Measurements from ENCODE around the gene MPPED2. TPM values are rescaled to one million over a fixed set of nuclear protein-coding genes. Genes with fewer than 3 reads are reported as not detected.

MPPED2 gene
- total and polyA plus RNA-seq, 2 of the 13 experiments (the other 11 are each of a cell fraction or from before 2014, with no cell fraction given): not detected

DNA sequence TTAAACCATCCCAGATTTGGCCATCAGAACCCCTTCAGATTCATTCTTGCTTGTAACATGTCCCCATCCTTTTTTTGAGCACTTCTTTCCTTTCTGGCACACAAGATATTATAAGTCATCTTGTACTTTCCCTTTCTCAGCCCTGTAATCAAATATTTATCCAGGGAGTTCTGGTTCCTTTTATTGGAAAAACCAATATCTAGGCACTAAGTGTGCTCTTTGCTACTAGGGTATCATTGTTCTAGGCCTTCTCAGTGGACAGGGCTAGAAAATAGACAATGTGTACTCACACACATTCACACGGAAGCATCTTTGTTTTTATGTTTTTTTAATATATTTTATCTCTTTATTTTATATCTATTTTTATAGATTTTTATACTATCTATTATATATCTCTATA, 216.0 kb downstream of the MPPED2 start:
- Histone ChIP-seq H3K4me3 (replicated peaks in 1 of 3; ENCODE audit: insufficient read depth in 1 of 3, low read depth in 2 of 3, low read length in 3 of 3) (no peak overlapping the region), H3K79me2 (ENCODE audit: insufficient read depth, low read length) (no peaks in the 10 kb centered on the region), H3K4me1 (ENCODE audit: insufficient read depth, low read length) (no peaks in the 10 kb centered on the region), H3K9me3 (ENCODE audit: low read length) (no peaks in the 10 kb centered on the region), H3K9ac (ENCODE audit: insufficient read depth, low read depth, low read length) (no peak overlapping the region), H3K27ac (ENCODE audit: extremely low read length, insufficient read depth, low read length) (no peak overlapping the region), H3K4me2 (ENCODE audit: low read depth, low read length) (no peak overlapping the region), H3K27me3 (ENCODE audit: control insufficient read depth in 1 of 2, insufficient read depth in 2 of 2, low read length in 2 of 2) (no peaks in the 10 kb centered on the region; a peak in 1 of 5 replicates), H2AFZ (ENCODE audit: low read length) (no peak overlapping the region), H4K20me1 (ENCODE audit: insufficient read depth, low read length) (no peaks in the 10 kb centered on the region), H3K36me3 (replicated peaks in 1 of 2; ENCODE audit: control insufficient read depth in 1 of 2, insufficient read depth in 2 of 2, low read length in 2 of 2) (no peaks in the 10 kb centered on the region)
- BruUV-seq (replicated peaks): no TSS peak
- TF ChIP-seq, protein P1, sequence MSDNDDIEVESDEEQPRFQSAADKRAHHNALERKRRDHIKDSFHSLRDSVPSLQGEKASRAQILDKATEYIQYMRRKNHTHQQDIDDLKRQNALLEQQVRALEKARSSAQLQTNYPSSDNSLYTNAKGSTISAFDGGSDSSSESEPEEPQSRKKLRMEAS (IDR thresholded peaks at IDR 0.05): no peak
- TF ChIP-seq RARA (CRISPR knock-in tag; IDR thresholded peaks at IDR 0.05) (no peak), ZFP37 (CRISPR knock-in tag; IDR thresholded peaks at IDR 0.05; ENCODE audit: borderline replicate concordance) (no peak), MBNL3 (CRISPR knock-in tag; conservative IDR thresholded peaks at IDR 0.05) (no peak), KLF11 (CRISPR knock-in tag; IDR thresholded peaks at IDR 0.05) (no peak), KLF15 (CRISPR knock-in tag; IDR thresholded peaks at IDR 0.05; ENCODE audit: borderline replicate concordance) (no peak), SRY (CRISPR knock-in tag; IDR thresholded peaks at IDR 0.05) (no peak), ZNF816 (CRISPR knock-in tag; IDR thresholded peaks at IDR 0.05; ENCODE audit: borderline replicate concordance) (no peak), ZBTB34 (CRISPR knock-in tag; IDR thresholded peaks at IDR 0.05) (no peak)
- no peak for DNase-seq (ENCODE audit: low spot score)
- ChIA-PET POLR2A (no interaction called here), CTCF (ENCODE audit: low intra/inter-chr PET ratio, low total read pairs) (no interaction called here)
- no peak for ATAC-seq
- 2% methylated on average over 1 of the region's 1 CpG for WGBS (ENCODE audit: low lambda C conversion rate)
- no peak for FAIRE-seq
- in situ Hi-C loops (cut with HindIII; ENCODE audit: extremely low pct_ligation_motif_present, low pct_unique_long_range_greater_than_20kb) (no loop called here), intact Hi-C loops (cut with micrococcal nuclease; ENCODE audit: unreplicated experiment) (no loop called here)
